Pons (tissue), 1 donor: Measurements from ENCODE around the gene PRTN3.

Source experiments
- DNase-seq: peaks from one replicate; pipeline ENCODE4 v3.0.0-alpha.2; 2016; ENCODE audit warnings: low spot score

Gene PRTN3, protein sequence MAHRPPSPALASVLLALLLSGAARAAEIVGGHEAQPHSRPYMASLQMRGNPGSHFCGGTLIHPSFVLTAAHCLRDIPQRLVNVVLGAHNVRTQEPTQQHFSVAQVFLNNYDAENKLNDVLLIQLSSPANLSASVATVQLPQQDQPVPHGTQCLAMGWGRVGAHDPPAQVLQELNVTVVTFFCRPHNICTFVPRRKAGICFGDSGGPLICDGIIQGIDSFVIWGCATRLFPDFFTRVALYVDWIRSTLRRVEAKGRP

DNA sequence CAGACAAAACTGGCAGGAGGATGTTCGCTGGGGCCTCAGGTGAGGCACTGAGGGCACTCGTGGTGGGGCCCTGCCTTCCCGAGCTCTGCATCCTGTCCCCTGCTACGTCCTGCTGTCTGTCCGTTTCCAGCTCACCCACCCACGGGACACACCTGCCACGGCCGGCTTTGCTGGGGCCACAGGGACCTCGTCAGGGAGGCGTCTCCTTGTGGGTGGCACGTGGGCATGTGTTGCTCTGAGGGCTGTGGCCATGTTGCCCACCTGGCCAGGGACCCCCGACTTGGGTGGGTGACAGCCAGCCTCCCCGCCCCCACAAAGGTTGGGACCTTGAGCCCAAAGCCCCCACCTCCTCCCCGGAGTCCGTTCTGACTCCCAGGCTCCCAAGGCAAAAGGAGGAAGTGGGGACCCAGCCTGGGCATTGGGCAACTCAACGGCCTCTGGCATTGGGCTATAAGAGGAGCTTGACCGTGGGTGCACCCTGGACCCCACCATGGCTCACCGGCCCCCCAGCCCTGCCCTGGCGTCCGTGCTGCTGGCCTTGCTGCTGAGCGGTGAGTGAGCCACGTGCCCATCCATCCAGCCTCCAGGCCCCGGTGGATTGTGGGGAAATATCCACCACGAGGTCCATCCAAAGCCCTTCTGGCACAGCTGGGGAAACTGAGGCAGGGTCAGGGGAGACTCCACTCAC is at the start of gene PRTN3:
TSS of gene PRTN3 (plus strand) at position 481 of the 688 bp plus-strand sequence. CDS start at position 491, 10 bp downstream.
- no peak for DNase-seq

DNA sequence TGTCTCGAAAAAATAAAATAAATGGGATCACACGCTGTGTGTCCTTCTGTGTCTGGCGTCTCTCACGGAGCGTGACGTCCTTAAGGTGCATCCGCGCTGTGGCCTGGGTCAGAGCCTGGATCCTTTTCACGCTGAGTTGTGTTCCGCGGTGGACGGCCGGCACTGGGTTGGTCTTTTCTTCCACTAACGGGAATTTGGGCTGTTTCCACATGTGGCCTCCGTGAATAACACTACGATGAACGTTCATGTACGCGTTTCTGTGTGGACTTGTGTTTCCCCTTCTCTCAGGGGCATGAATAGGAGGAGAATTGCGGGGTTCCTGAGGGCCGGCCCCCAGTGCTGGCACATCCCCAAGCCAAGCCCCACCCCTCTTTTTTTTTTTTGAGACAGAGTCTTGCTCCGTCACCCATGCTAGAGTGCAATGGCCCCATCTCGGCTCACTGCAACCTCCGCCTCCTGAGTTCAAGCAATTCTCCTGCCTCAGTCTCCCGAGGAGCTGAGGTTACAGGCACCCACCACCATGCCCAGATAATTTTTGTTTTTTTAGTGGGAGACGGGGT is 49.7 kb upstream of the PRTN3 start:
- DNase-seq, result no peak

DNA sequence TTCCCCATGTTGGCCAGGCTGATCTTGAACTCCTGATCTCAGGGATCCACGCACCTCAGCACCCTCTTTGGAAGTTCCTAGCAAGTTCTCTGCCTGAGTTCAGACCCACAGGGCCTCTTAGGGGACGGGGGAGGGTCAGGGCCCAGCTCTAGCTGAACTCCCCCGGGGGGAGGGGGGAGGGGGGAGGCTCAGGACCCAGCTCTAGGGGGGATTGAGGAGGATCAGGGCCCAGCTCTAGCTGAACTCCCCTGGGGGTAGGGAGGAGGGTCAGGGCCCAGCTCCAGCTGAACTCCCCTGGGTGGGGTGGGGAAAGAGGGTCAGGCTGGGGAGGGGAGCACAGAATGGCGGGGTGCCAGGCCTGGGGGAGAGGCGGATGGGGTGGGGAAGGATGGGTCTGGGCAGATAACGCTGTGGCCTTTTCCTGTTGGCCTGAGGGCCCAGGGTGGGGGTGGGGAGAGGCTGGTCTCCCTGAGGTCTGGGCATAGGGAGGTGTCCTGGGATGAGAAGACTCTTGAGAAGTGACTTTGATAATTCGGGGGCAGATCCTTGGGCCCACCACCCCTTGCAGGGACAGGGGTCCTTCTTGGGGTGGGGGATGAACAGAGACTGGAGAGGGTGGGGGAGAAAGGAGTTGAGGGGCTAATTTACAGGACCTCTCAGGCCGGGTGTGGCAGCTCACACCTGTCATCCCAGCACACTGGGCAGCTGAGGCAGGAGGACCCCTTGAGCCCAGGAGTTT is 49.1 kb upstream of the PRTN3 start:
- no peak for DNase-seq

DNA sequence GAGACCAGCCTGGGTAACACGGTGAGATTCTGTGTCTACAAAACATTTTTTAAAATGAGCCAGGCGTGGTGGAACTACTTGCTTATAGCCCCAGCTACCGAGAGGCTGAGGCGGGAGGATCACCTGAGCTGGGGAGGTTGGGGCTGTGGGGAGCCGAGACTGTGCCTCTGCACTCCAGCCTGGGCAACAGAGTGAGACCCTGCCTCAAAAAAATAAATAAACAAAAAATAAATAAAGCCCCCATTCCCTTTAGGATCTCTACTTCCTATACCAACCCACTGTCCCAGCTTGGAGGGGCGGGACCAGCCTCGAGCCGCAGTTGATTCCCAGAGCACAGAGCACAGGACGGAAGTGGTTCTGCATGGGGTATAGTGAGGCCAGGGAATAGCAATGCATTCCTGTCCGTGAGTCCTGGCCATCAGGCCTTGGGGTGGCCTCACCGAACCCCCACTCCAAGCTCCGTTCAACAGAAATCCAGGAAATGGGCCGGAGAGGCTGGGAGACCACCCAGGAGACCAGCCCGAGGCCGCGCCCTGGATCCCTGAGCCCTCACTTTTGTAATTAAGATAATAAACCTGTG is 48.4 kb upstream of the PRTN3 start:
- no peak for DNase-seq

DNA sequence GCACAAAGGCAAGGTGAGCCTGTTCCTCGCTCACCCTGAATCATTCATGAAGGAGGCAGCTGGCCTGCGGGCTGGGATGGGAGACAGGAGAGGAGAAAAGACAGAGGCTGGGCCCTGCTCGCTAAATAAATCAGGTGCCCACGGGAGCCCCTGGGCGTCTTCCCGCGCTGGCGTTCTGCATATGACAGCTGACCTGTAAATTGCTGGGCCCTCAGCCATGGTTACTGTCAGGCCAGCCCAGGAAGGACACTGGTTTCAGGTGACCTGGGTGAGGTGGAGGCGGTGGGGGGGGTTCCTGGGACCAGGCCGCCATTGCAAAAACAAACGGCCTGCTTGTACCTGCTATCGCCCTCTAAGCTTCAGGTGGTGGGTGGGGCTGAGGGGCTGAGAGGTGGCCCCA is 47.0 kb upstream of the PRTN3 start:
- no peak for DNase-seq

DNA sequence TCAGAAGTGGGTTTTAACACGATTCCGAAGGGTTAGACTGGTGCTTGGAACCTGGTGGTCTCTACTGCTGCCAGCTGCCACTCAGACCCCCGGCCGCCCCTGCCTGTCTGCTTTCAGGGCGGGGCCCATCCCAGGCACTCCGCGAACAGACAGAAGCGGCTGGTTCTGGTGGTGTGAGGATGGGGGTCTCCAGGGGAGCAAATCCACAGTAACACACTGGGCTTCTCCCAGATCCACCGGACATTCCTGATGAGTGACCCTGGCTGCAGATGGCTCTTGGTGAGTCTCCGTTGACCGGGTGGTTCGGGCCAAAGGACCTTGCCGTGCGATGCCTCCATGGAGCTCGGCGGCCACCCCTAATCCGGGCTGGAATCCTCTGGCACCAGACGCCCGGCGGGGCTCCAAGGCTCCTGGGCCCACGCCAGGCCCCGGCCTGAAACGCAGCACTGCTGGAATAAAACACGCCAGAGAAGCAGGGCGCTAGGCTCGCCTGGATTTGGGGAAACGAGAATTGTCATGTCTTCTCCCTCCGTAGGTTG is 45.7 kb upstream of the PRTN3 start:
- no peak for DNase-seq

DNA sequence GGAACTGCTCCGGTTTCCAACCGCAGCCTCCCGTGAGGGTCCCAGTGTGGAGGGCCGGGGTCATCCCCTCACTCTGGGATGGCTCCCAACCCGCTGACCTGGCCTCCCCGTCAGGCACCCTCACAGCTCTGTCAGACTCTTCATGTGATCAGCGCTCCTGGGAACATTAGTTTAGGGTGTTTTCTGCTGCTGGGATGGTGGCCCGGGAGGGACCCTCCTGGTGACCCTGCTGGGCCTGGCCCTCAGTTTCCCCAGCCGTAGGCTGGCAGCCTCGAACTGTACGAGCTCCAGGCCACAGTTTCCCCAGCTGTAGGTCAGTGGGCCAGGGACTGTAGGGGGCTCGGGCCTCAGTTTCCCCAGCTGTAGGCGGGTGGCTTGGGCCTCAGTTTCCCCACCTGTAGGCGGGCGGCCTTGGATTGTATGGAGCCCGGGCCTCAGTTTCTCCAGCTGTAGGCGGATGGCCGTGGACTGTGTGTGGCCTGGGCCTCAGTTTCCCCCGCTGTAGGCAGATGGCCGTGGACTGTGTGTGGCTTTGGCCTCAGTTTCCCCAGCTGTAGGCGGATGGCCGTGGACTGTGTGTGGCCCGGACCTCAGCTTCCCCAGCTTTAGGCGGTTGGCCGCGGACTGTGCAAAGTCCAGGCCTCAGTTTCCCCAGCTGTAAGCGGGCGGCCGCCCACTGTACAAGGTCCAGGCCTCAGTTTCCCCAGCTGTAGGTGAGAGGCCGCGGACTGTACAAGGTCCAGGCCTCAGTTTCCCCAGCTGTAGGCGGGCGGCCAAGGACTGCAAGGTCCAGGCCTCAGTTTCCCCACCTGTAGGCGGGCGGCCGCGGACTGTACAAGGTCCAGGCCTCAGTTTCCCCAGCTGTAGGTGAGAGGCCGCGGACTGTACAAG is 44.9 kb upstream of the PRTN3 start:
- DNase-seq, result no peak

DNA sequence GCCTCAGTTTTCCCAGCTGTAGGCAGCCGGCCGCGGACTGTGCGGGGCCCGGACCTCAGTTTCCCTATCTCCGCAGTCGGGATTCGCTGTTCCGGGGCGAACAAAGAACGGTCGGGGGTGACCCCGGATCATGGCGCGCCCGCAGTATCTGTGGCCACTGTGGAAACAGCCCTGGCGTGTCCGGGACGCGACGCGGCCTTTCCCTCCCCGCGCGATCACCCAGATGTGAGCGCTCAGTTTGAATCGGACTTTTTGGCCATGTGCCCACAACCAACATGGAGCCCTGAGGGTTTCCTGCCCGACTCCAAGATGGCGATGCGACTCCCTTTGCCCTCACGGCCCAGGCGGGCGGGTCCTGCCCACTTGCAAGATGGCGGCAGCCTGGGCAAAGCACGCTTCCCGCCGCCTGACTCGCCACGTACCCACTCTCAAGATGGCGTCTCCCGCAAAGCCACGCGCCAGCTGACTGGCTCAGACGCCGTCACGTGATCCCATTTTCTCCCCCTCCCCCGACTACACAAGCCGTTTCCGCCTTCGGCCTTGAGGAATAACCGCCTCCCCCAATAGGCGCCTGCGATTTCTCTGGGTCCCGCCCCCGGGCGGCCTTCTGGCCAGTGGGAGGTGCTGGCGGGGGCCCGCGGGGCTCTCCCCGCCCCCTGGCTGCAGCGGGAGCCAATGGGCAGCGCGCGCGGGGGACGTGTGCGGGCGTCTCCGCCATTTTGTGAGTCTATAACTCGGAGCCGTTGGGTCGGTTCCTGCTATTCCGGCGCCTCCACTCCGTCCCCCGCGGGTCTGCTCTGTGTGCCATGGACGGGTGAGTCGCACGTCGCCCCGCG is 43.9 kb upstream of the PRTN3 start, which contains the start of gene PTBP1:
TSS of gene PTBP1 (plus strand) at position 761 of the 836 bp plus-strand sequence. CDS start at position 807, 46 bp downstream.
- peak; percentile 100 for DNase-seq

DNA sequence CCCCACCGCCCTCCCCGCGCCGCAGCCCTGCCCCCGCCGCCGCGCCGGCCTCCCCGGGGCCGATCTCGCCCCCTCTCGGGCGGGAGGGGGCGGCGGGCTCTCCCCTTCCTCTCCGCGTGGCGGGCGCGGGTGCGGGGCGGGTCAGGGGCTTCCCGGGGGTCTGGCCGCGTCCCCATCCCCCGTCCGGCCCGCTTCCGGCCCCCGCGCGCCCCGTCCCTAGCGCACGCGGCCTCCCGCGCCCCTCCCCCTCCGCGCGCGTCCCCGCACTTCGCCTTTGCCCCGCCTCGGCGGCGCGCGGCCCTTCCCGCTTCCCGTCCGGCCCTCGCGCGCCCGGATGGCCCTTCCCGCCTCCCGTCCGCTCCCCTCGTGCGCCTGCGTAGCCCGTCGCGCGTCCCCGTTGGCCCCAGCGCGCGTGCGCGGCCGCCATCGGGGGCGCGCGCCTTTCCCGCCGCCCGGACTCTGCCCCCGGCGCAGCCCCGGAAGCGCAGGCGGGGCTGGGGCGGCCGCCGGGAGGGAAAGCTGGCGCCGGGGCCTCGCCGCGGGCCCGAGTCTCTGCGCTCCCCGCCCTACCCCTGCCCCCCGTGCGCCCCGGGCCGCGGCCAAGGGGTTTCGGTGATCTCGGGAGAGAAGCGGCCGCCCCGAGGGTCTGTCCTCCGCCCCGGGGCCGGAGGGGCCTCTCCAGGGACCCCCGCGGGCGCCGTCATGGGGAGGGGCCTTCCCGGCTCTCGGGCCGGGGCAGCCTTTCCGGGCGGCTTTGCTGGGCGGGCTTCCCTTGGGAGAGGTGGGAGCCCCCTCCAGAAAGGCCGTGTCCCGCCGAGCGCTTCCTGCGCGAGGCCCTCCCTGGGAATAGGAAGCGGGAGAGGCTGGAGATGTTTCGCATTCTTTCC is 43.0 kb upstream of the PRTN3 start:
- DNase-seq, result peak; percentile 71

DNA sequence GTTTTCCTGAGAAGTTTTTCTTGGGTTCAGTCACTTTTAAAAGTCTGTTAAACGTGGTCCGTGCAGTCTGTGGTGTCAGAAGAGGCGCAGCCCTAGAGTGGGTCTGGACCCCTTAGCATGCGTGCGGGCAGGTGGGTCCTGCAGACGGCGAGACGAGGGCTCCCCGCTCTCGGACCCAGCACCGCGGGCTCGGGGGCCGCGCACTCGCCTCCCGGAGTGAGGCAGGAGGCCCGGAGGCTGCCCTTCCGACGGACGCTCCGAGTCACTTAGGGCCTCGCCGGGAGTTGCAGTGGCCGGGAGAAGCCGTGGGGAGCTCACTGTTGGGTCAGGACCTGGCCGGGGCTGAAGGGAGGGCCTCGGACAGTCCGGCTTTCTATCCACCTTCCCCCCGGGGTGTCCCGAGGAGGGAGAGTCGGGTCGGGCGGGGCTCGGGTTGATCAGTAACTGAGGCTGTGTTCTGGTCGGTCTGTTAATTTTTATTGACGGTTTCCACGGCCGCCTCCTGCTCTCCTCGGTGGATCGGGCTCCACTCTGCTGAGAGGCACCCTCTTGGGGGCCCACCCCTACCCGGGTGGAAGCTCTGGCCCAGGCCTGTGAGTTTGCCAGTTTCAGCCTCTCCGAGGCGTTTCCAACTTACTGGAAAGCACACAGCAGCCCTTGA is 42.3 kb upstream of the PRTN3 start:
- DNase-seq, result no peak

DNA sequence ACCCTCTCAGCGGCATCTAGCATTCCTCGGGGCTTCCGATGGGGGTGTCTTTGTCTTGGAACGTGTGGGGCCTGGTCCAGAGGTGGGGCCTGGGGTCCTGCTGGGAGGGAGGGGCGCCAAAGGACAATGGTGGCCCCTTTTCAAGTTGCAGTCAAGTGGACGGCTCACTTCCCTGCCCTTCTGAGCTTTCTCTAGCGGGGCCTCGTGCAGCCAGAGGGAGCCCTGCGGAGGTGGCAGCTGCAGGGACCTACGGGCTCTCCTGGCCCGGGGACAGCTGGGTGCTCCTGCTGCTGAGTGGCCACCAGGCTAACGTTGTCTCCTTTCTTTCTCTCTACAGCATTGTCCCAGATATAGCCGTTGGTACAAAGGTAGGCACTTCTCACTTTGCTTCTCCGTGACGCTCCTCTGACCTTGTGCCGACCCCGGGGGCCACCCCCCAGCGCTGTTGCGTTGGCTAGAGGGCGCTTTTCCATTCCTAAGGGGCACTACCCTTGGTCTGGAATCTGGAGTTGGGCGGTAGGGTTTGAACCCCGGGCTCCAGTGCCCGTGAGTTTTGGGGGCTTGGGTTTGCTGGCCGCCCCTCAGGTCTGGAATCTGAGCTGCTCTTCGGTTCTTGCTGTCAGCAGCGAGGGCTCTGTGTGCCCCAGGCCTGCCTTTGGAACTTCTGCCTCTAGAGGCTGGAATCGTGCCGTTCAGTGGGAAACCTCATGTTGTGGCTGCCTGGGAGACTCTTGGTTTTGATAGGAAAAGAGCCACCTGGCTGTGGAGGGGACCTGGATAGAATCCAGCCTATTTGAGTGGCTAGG is 41.5 kb upstream of the PRTN3 start:
- DNase-seq, result no peak

DNA sequence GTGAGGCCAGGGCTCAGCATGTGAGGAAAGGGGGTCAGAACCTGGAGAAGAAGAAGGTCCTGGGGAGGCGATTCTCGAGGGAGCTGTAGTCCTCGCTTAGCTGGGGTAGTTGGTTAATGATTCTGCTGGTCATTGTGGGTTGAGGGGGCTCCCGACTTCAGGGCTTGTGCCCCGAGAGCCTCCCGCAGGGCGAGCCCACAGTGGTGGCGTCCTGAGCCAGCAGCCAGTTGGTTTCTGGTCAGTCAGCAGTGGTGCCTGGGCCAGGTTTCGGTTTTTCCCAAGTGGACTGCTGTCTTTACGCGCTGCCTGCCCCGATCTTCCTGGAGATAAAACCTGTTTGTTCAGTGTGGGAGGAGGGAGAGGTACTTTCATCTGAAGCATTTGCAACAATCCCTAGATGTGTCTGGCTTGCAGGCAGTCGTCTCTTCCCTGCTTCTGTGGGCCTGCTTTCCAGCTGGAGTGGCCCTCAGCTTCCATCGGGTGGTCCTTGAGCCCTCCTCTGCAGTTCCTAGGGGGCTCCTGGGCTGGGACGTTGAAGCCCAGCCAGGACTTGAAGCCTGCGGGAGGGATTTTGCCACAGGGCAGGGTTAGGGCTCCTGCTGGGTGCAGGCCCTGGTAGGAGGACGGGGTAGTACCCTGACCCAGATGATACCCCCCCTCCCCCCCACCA is 40.3 kb upstream of the PRTN3 start:
- DNase-seq, result no peak

DNA sequence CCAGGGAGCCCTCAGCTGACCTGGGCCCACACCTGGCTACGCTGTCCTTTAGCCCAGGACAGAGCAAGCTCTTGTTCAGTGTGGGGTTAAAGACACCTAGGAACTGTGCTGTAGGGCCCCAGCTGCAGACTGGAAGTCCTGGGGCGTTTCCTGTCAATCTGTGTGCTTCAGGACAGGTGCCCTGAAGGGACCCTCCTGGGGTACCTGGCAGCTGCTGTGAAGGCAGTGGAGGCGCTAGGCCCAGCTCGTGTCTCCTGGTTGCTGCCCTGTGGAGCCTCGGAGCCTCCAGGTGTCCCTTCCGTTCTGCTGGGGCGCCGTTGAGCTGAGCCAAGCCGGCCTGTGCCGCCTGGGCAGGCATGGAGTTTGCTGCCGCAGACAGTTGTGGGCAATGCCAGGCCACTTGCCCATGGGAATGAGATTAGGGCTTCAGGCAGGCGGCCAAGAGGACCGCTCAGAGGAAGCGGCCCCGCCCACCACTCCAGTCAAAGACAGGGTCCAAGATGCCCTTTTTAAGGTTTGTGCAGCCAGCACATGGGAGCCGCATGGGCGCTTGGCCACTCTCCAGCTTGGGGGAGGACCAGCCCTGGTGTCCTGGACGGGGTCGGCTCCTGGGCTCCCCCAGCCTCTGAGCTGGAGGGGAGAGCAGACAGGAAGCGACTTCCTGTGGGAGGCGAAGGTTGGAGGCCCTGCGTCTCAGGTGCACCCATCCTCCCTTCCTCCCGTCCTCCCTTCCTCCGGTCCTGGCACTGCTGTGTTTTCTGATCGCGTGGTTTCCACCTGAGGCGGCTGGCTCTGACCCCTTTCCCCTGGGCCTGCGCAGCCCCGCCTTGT is 39.6 kb upstream of the PRTN3 start:
- no peak for DNase-seq

DNA sequence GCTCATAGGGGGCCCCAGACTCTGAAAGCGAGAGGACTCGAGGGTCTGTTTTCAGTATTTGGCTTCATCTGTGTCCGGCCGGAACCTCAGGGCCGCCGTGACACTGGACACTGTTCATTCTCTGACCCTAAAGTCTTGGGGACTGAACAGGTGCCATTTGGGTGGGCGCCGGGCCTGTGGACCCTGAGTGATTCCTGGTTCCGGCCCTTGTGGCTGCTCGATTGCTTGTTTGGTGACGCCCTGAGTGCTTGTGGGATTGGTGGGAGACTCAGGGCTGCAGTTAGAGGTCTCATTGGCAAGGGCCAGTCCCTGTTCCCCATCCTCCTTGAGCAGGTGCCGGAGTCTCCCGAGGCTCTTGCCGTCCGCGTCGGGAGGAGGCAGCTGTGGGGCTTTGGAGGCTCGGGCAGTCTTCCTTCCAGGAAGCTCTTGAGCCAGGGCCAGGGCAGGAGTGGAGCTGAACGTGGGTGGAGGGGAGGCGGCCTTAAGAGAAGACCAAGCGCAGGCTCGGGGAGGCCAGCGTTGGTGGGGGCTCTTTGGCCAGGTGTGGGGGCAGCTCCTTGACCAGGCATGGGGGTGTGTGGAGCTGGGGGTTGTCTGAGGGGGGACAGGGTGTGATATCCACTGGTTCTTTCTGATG is 38.8 kb upstream of the PRTN3 start:
- DNase-seq, result no peak

DNA sequence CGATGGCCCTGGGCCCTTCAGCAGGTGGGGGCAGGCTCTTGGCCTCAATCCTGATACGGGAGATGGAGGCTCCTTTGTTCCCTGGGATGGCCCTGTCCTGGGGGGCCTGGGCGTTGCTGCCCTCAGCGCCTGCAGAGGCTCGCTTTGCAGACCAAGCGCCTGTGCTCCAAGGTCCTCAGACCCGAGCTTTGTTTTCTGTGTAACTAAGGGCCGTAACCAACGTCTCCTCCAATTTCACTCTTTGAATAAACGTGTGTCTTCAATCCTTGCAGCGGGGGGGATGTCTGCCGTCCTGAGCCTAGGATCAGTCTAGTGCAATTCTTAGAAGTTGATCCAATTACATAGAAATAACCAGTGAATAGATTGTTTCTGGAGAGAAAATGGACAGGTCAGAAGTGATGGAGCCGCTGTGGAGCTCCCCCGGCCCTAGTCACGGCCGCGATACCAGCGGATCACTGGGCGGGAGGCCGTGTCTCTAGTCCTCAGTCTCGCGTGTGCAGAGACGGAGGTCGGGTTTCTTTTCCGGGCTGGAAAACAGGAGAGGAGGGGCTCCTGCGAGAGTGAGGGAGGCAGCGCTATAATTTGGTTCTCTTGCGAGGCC is 38.2 kb upstream of the PRTN3 start:
- DNase-seq, result no peak
